Stimulated activated memory B cell treated with anti-CD40 and anti-IgM and Interleukin-4, amounts not matched to agents 10 μg/mL and 1 μg/mL and 100 μg/mL, for 72 hours (primary cell): Measurements from ENCODE around the gene RARS2.

Experiments
- ATAC-seq: fragments of 150-1000 bp; cut with Tn5 transposase; 2 replicates; pipeline ENCODE4 v1.10.0; 2021
- H3K27ac Mint-ChIP-seq: one replicate; pipeline ENCODE4 v1.8.0; 2022; ENCODE audit warnings: mild to moderate bottlenecking, mixed read lengths
- H3K27me3 Mint-ChIP-seq: one replicate; pipeline ENCODE4 v1.8.0; 2022; ENCODE audit warnings: mixed read lengths
- H3K36me3 Mint-ChIP-seq: one replicate; pipeline ENCODE4 v1.8.0; 2022; ENCODE audit warnings: mixed read lengths
- H3K4me1 Mint-ChIP-seq: one replicate; pipeline ENCODE4 v1.8.0; 2022; ENCODE audit warnings: mixed read lengths
- H3K4me3 Mint-ChIP-seq: one replicate; pipeline ENCODE4 v1.8.0; 2022; ENCODE audit warnings: mild to moderate bottlenecking, moderate library complexity, mixed read lengths
- H3K9me3 Mint-ChIP-seq: one replicate; pipeline ENCODE4 v1.8.0; 2022; ENCODE audit warnings: mixed read lengths

The RARS2 gene

GRCh38 chr6:87590990-87591389 lies 1.2 kb upstream of the RARS2 start:
- no peaks in the 10 kb centered on the region for H3K27me3 Mint-ChIP-seq
- peaks cover 51% of the 10 kb centered on the region for H3K4me1 Mint-ChIP-seq

GRCh38 chr6:87590417-87590880 lies 662 bp upstream of the RARS2 start:
- H3K4me1 Mint-ChIP-seq: peaks cover 55% of the 10 kb centered on the region
- H3K27ac Mint-ChIP-seq: peak overlapping the region; percentile 89
- peak overlapping the region; percentile 85 for H3K4me3 Mint-ChIP-seq
- H3K9me3 Mint-ChIP-seq: no peaks in the 10 kb centered on the region
- no peak for ATAC-seq
- no peaks in the 10 kb centered on the region for H3K27me3 Mint-ChIP-seq
- H3K36me3 Mint-ChIP-seq: peaks cover 10% of the 10 kb centered on the region

More at GRCh38 chr6:87590990-87591389, 1.2 kb upstream of the RARS2 start:
- Mint-ChIP-seq H3K9me3 (no peaks in the 10 kb centered on the region), H3K36me3 (peaks cover 13% of the 10 kb centered on the region), H3K27ac (peak overlapping the region; percentile 89), H3K4me3 (peak overlapping the region; percentile 85)
- ATAC-seq: no peak

- Mint-ChIP-seq H3K36me3 (peaks cover 10% of the 10 kb centered on the region), H3K4me1 (peaks cover 66% of the 10 kb centered on the region), H3K27ac (peak overlapping the region; percentile 89), H3K9me3 (no peaks in the 10 kb centered on the region), H3K4me3 (peak overlapping the region; percentile 85), H3K27me3 (no peaks in the 10 kb centered on the region)
- ATAC-seq: no peak
Observed at GRCh38 chr6:87588756-87589407, 905 bp downstream of the RARS2 start.

GRCh38 chr6:87586371-87587077 lies 3.3 kb downstream of the RARS2 start:
- Mint-ChIP-seq H3K27me3 (no peaks in the 10 kb centered on the region), H3K9me3 (no peaks in the 10 kb centered on the region), H3K27ac (no peak overlapping the region), H3K4me1 (peaks cover 65% of the 10 kb centered on the region), H3K4me3 (no peak overlapping the region), H3K36me3 (peaks cover 19% of the 10 kb centered on the region)
- ATAC-seq: no peak

GRCh38 chr6:87583822-87584221 lies 6.0 kb downstream of the RARS2 start:
- no peaks in the 10 kb centered on the region for H3K27me3 Mint-ChIP-seq
- peaks cover 48% of the 10 kb centered on the region for H3K4me1 Mint-ChIP-seq
- H3K4me3 Mint-ChIP-seq: no peak overlapping the region
- no peak overlapping the region for H3K27ac Mint-ChIP-seq
- ATAC-seq: no peak
- peaks cover 34% of the 10 kb centered on the region for H3K36me3 Mint-ChIP-seq
- H3K9me3 Mint-ChIP-seq: no peaks in the 10 kb centered on the region

GRCh38 chr6:87575423-87575822 lies 14.4 kb downstream of the RARS2 start:
- no peak for ATAC-seq
- H3K27ac Mint-ChIP-seq: no peak overlapping the region
- peaks cover 45% of the 10 kb centered on the region for H3K36me3 Mint-ChIP-seq
- peaks cover 44% of the 10 kb centered on the region for H3K4me1 Mint-ChIP-seq
- no peak overlapping the region for H3K4me3 Mint-ChIP-seq
- H3K27me3 Mint-ChIP-seq: no peaks in the 10 kb centered on the region
- no peaks in the 10 kb centered on the region for H3K9me3 Mint-ChIP-seq

GRCh38 chr6:87574237-87574804 lies 15.5 kb downstream of the RARS2 start:
- no peak for ATAC-seq
- Mint-ChIP-seq H3K36me3 (peaks cover 37% of the 10 kb centered on the region), H3K4me1 (peaks cover 44% of the 10 kb centered on the region), H3K9me3 (no peaks in the 10 kb centered on the region), H3K27me3 (no peaks in the 10 kb centered on the region), H3K27ac (no peak overlapping the region), H3K4me3 (no peak overlapping the region)

- Mint-ChIP-seq H3K36me3 (peaks cover 35% of the 10 kb centered on the region), H3K4me3 (no peak overlapping the region), H3K27me3 (no peaks in the 10 kb centered on the region), H3K27ac (no peak overlapping the region), H3K4me1 (peaks cover 44% of the 10 kb centered on the region), H3K9me3 (no peaks in the 10 kb centered on the region)
- no peak for ATAC-seq
Observed at GRCh38 chr6:87573307-87574024, 16.3 kb downstream of the RARS2 start.

GRCh38 chr6:87572883-87573282 lies 16.9 kb downstream of the RARS2 start:
- ATAC-seq: no peak
- Mint-ChIP-seq H3K4me3 (no peak overlapping the region), H3K27me3 (no peaks in the 10 kb centered on the region), H3K27ac (no peak overlapping the region), H3K4me1 (peaks cover 44% of the 10 kb centered on the region), H3K9me3 (no peaks in the 10 kb centered on the region), H3K36me3 (peaks cover 35% of the 10 kb centered on the region)

GRCh38 chr6:87572021-87572420 lies 17.8 kb downstream of the RARS2 start:
- Mint-ChIP-seq H3K9me3 (no peaks in the 10 kb centered on the region), H3K27ac (no peak overlapping the region), H3K27me3 (no peaks in the 10 kb centered on the region), H3K4me1 (peaks cover 44% of the 10 kb centered on the region), H3K36me3 (peaks cover 28% of the 10 kb centered on the region), H3K4me3 (no peak overlapping the region)
- ATAC-seq: no peak

- no peaks in the 10 kb centered on the region for H3K9me3 Mint-ChIP-seq
- no peaks in the 10 kb centered on the region for H3K27me3 Mint-ChIP-seq
- no peak overlapping the region for H3K4me3 Mint-ChIP-seq
- ATAC-seq: no peak
- peaks cover 7% of the 10 kb centered on the region for H3K4me1 Mint-ChIP-seq
- peaks cover 45% of the 10 kb centered on the region for H3K36me3 Mint-ChIP-seq
- no peak overlapping the region for H3K27ac Mint-ChIP-seq
Observed at GRCh38 chr6:87561017-87561416, 28.8 kb downstream of the RARS2 start.

- Mint-ChIP-seq H3K27ac (no peak overlapping the region), H3K4me1 (no peaks in the 10 kb centered on the region), H3K9me3 (no peaks in the 10 kb centered on the region), H3K27me3 (no peaks in the 10 kb centered on the region), H3K4me3 (no peak overlapping the region), H3K36me3 (peaks cover 45% of the 10 kb centered on the region)
- no peak for ATAC-seq
Observed at GRCh38 chr6:87558446-87558845, 31.3 kb downstream of the RARS2 start.

- no peak for ATAC-seq
- Mint-ChIP-seq H3K4me3 (no peak overlapping the region), H3K9me3 (no peaks in the 10 kb centered on the region), H3K36me3 (peaks cover 45% of the 10 kb centered on the region), H3K27me3 (no peaks in the 10 kb centered on the region), H3K4me1 (no peaks in the 10 kb centered on the region), H3K27ac (no peak overlapping the region)
Observed at GRCh38 chr6:87555506-87555905, 34.3 kb downstream of the RARS2 start.

GRCh38 chr6:87553159-87553765 lies 36.5 kb downstream of the RARS2 start:
- H3K27me3 Mint-ChIP-seq: no peaks in the 10 kb centered on the region
- no peak for ATAC-seq
- H3K9me3 Mint-ChIP-seq: no peaks in the 10 kb centered on the region
- H3K4me3 Mint-ChIP-seq: no peak overlapping the region
- H3K4me1 Mint-ChIP-seq: no peaks in the 10 kb centered on the region
- H3K36me3 Mint-ChIP-seq: peaks cover 48% of the 10 kb centered on the region
- no peak overlapping the region for H3K27ac Mint-ChIP-seq

- Mint-ChIP-seq H3K9me3 (no peaks in the 10 kb centered on the region), H3K36me3 (peaks cover 43% of the 10 kb centered on the region), H3K27ac (peak overlapping the region; percentile 49), H3K4me1 (no peaks in the 10 kb centered on the region), H3K27me3 (no peaks in the 10 kb centered on the region), H3K4me3 (no peak overlapping the region)
- ATAC-seq: no peak
Observed at GRCh38 chr6:87551799-87552198, 38.0 kb downstream of the RARS2 start.
